Measurements from ENCODE around the gene NHSL2.

- no peak for TF ChIP-seq GATA2 (IDR thresholded peaks at IDR 0.05; ENCODE audit: low read depth, low read length)
- TF ChIP-seq GATA3 (IDR thresholded peaks at IDR 0.05; ENCODE audit: low read depth, low read length), result no peak
Measured at GRCh38 chrX:72181178-72182125, 270.8 kb downstream of the NHSL2 start, which contains the start of gene PIN4.
